ENCODE results near the gene ZBTB37. TPM values are rescaled to one million over a fixed set of nuclear protein-coding genes. Genes with fewer than 3 reads are reported as not detected.

Gene ZBTB37
- total and polyA plus RNA-seq, 12 donors, result 0.55 to 15.2 (median 11.1) TPM

GRCh38 chr1:173934440-173934839 is 66.3 kb downstream of the ZBTB37 start:
- DNase-seq, result no peak
- no peak overlapping the region for H3K4me3 ChIP-seq
- WGBS, 2 donors, result 89 to 97% methylated on average over 1 of the region's 1 CpG
- H3K36me3 ChIP-seq, result peaks cover 0 to 95% (median 34%) of the 10 kb centered on the region in 9 donors
- no peak for TF ChIP-seq CTCF (IDR thresholded peaks at IDR 0.05)
- H3K4me1 ChIP-seq, result no peaks in the 10 kb centered on the region
- intact Hi-C loops (cut with DNase I), result no loop called here
- H3K27me3 ChIP-seq, result no peaks in the 10 kb centered on the region
- no peak overlapping the region for H3K27ac ChIP-seq
- ATAC-seq, result no peak
- no peaks in the 10 kb centered on the region for H3K9me3 ChIP-seq

GRCh38 chr1:173937062-173937461 is 68.9 kb downstream of the ZBTB37 start:
- DNase-seq, result no peak
- Histone ChIP-seq H3K36me3 (peaks cover 3 to 100% (median 54%) of the 10 kb centered on the region in 9 donors), H3K4me1 (no peaks in the 10 kb centered on the region), H3K4me3 (no peak overlapping the region), H3K27me3 (no peaks in the 10 kb centered on the region), H3K9me3 (no peaks in the 10 kb centered on the region), H3K27ac (no peak overlapping the region)
- WGBS, 2 donors, result 84 to 85% methylated on average over 2 of the region's 2 CpGs
- no peak for ATAC-seq
- TF ChIP-seq CTCF (IDR thresholded peaks at IDR 0.05), result no peak
- intact Hi-C loops (cut with DNase I), result no loop called here

- no peak overlapping the region for H3K27ac ChIP-seq
- no peak for ATAC-seq
- intact Hi-C loops (cut with DNase I), result loop anchor here in 1 of 10 donors (5.0 kb wide), 1 partner anchor 36 kb away; no protein-coding TSS in a partner anchor
- no peak for DNase-seq
- H3K4me3 ChIP-seq, result no peak overlapping the region
- H3K9me3 ChIP-seq, result no peaks in the 10 kb centered on the region
- TF ChIP-seq CTCF (IDR thresholded peaks at IDR 0.05), result no peak
- WGBS, 2 donors, result 89 to 90% methylated on average over 4 of the region's 4 CpGs
- H3K36me3 ChIP-seq, result peaks cover 0 to 100% (median 62%) of the 10 kb centered on the region in 9 donors
- no peaks in the 10 kb centered on the region for H3K4me1 ChIP-seq
- no peaks in the 10 kb centered on the region for H3K27me3 ChIP-seq
These were observed 78.3 kb downstream of the ZBTB37 start for GRCh38 chr1:173946380-173946921.

- Histone ChIP-seq H3K4me3 (no peak overlapping the region), H3K9me3 (no peaks in the 10 kb centered on the region), H3K27ac (no peak overlapping the region), H3K36me3 (peaks cover 0 to 100% (median 62%) of the 10 kb centered on the region in 9 donors), H3K27me3 (no peaks in the 10 kb centered on the region), H3K4me1 (no peaks in the 10 kb centered on the region)
- ATAC-seq (no peak), DNase-seq (no peak)
- intact Hi-C loops (cut with DNase I), result loop anchor here in 1 of 10 donors (5.0 kb wide), 1 partner anchor 34 kb away; no protein-coding TSS in a partner anchor
- TF ChIP-seq CTCF (IDR thresholded peaks at IDR 0.05), result no peak
- WGBS, 2 donors, result 94 to 98% methylated on average over 4 of the region's 4 CpGs
These were observed 80.4 kb downstream of the ZBTB37 start for GRCh38 chr1:173948594-173948993.

Other genes starting within 250 kb of the ZBTB37 start
- not detected for gene TEX50, start 233.0 kb upstream of the ZBTB37 start, total RNA-seq
- gene TEX50, start 233.0 kb upstream of the ZBTB37 start, polyA plus RNA-seq, result not detected
- gene ANKRD45, start 198.5 kb upstream of the ZBTB37 start, total RNA-seq, result under 1 TPM in 6 of 10 donors, not detected in 4; 0.19 to 0.57 (median 0.29) TPM
- under 1 TPM in 1 of 2 donors, not detected in 1; 0.10 TPM for gene ANKRD45, start 198.5 kb upstream of the ZBTB37 start, polyA plus RNA-seq
- gene KLHL20, start 153.4 kb upstream of the ZBTB37 start, total RNA-seq, result 10 to 100 TPM; 14.5 to 19.4 (median 17.3) TPM
- 1 to 10 TPM; 5.0 to 6.7 TPM for gene KLHL20, start 153.4 kb upstream of the ZBTB37 start, polyA plus RNA-seq
- gene DARS2, start 43.7 kb upstream of the ZBTB37 start, total RNA-seq, result 10 to 100 TPM; 11.3 to 22.8 (median 16.0) TPM
- gene DARS2, start 43.7 kb upstream of the ZBTB37 start, polyA plus RNA-seq, result 1 to 10 TPM; 5.0 to 7.2 TPM
- 1 to 10 TPM; 2.4 to 7.0 (median 3.5) TPM for gene CENPL, start 43.5 kb upstream of the ZBTB37 start, total RNA-seq
- gene CENPL, start 43.5 kb upstream of the ZBTB37 start, polyA plus RNA-seq, result 1 to 10 TPM; 1.7 to 2.0 TPM
- 10 to 100 TPM; 33.1 to 74.1 (median 42.4) TPM for gene GAS5, start 391 bp upstream of the ZBTB37 start, total RNA-seq
- 100 to 1,000 TPM; 150 to 151 TPM for gene GAS5, start 391 bp upstream of the ZBTB37 start, polyA plus RNA-seq
- gene SERPINC1, start 48.9 kb downstream of the ZBTB37 start, total RNA-seq, result under 1 TPM in 2 of 10 donors, not detected in 8; 0.34 to 0.44 TPM
- gene SERPINC1, start 48.9 kb downstream of the ZBTB37 start, polyA plus RNA-seq, result under 1 TPM in 1 of 2 donors, not detected in 1; 0.20 TPM
- gene RC3H1, start 154.0 kb downstream of the ZBTB37 start, total RNA-seq, result 10 to 100 TPM; 19.9 to 26.5 (median 24.0) TPM
- 1 to 10 TPM; 1.7 to 5.1 TPM for gene RC3H1, start 154.0 kb downstream of the ZBTB37 start, polyA plus RNA-seq

Data from heart right ventricle (tissue), 16 donors.